H9 (cell line): Measurements from ENCODE around the gene MYBPC3. TPM values are rescaled to one million over a fixed set of nuclear protein-coding genes. Genes with fewer than 3 reads are reported as not detected.

Experiments
- DNase-seq: peaks from one replicate; pipeline ENCODE4 v3.0.0-alpha.2; 2017
- H2AFZ ChIP-seq: one replicate; pipeline ENCODE4 v1.6.1; 2013; ENCODE audit warnings: mild to moderate bottlenecking, low read length, control low read depth, moderate library complexity
- H2AK5ac ChIP-seq: 2 replicates; pipeline ENCODE4 v1.6.1; 2013; ENCODE audit warnings: low read length, control low read depth, mixed read lengths; ENCODE audit not compliant: insufficient read length
- H2BK120ac ChIP-seq: one replicate; pipeline ENCODE4 v1.6.1; 2013; ENCODE audit warnings: low read depth, mild to moderate bottlenecking, low read length, control low read depth, inconsistent platforms; ENCODE audit not compliant: poor library complexity, severe bottlenecking
- H2BK12ac ChIP-seq: 2 replicates; pipeline ENCODE4 v1.6.1; 2013; ENCODE audit warnings: low read length, control low read depth, mixed read lengths, low read depth; ENCODE audit not compliant: insufficient read length
- H2BK15ac ChIP-seq: 2 replicates; pipeline ENCODE4 v1.6.1; 2013; ENCODE audit warnings: low read depth, low read length, control low read depth
- H2BK20ac ChIP-seq: one replicate; pipeline ENCODE4 v1.6.1; 2013; ENCODE audit warnings: low read depth, mild to moderate bottlenecking, low read length, control low read depth, inconsistent platforms; ENCODE audit not compliant: poor library complexity, severe bottlenecking
- H2BK5ac ChIP-seq: 2 replicates; pipeline ENCODE4 v1.6.1; 2013; ENCODE audit warnings: low read length, control low read depth, mixed read lengths; ENCODE audit not compliant: insufficient read length
- H3K14ac ChIP-seq: 2 replicates; pipeline ENCODE4 v1.6.1; 2013; ENCODE audit warnings: low read length, control low read depth; ENCODE audit not compliant: insufficient read depth
- H3K18ac ChIP-seq: 2 replicates; pipeline ENCODE4 v1.6.1; 2013; ENCODE audit warnings: low read depth, mild to moderate bottlenecking, mixed read lengths, low read length, control low read depth; ENCODE audit not compliant: insufficient read length
- H3K23ac ChIP-seq: 2 replicates; pipeline ENCODE4 v1.6.1; 2013; ENCODE audit warnings: low read length, control low read depth, mixed read lengths, low read depth; ENCODE audit not compliant: insufficient read length
- H3K23me2 ChIP-seq: 2 replicates; pipeline ENCODE4 v1.6.1; 2013; ENCODE audit warnings: low read depth, mild to moderate bottlenecking, mixed read lengths, low read length, control low read depth; ENCODE audit not compliant: insufficient read length, poor library complexity, severe bottlenecking
- H3K27ac ChIP-seq: 2 replicates; pipeline ENCODE4 v1.5.1; 2013; ENCODE audit warnings: low read length, control low read depth, mixed read lengths, low read depth; ENCODE audit not compliant: insufficient read length
- H3K27me3 ChIP-seq: 2 replicates; pipeline ENCODE4 v1.6.1; 2013; ENCODE audit warnings: low read length, control low read depth, inconsistent platforms; ENCODE audit not compliant: insufficient read depth
- H3K4ac ChIP-seq: 2 replicates; pipeline ENCODE4 v1.6.1; 2013; ENCODE audit warnings: low read depth, mild to moderate bottlenecking, control low read depth, inconsistent platforms, low read length, moderate library complexity
- H3K4me1 ChIP-seq: 2 replicates; pipeline ENCODE4 v1.6.1; 2013; ENCODE audit warnings: low read length, control low read depth, inconsistent platforms; ENCODE audit not compliant: insufficient read depth
- H3K4me2 ChIP-seq: 2 replicates; pipeline ENCODE4 v1.6.1; 2013; ENCODE audit warnings: low read length, control low read depth, mixed read lengths; ENCODE audit not compliant: insufficient read length, insufficient read depth
- H3K56ac ChIP-seq: 2 replicates; pipeline ENCODE4 v1.6.1; 2013; ENCODE audit warnings: low read depth, mild to moderate bottlenecking, mixed read lengths, low read length, control low read depth; ENCODE audit not compliant: insufficient read length
- H3K79me1 ChIP-seq: 2 replicates; pipeline ENCODE4 v1.6.1; 2013; ENCODE audit warnings: low read depth, mild to moderate bottlenecking, moderate library complexity, low read length, control low read depth, inconsistent platforms; ENCODE audit not compliant: insufficient read depth, poor library complexity, severe bottlenecking
- H3K79me2 ChIP-seq: 2 replicates; pipeline ENCODE4 v1.6.1; 2013; ENCODE audit warnings: low read length, control low read depth, inconsistent platforms; ENCODE audit not compliant: insufficient read depth
- H3K9ac ChIP-seq: 2 replicates; pipeline ENCODE4 v1.6.1; 2013; ENCODE audit warnings: low read length, control low read depth, mixed read lengths; ENCODE audit not compliant: insufficient read length; ENCODE audit errors: extremely low read depth
- H3K9me3 ChIP-seq: one replicate; pipeline ENCODE4 v1.6.1; 2013; ENCODE audit warnings: low read depth, low read length, inconsistent platforms; ENCODE audit not compliant: control insufficient read depth
- H3T11ph ChIP-seq: one replicate; pipeline ENCODE4 v1.6.1; 2013; ENCODE audit warnings: mild to moderate bottlenecking, low read length, control low read depth, inconsistent platforms
- H4K20me1 ChIP-seq: one replicate; pipeline ENCODE4 v1.6.1; 2013; ENCODE audit not compliant: control insufficient read depth, insufficient read length, insufficient read depth
- H4K5ac ChIP-seq: 2 replicates; pipeline ENCODE4 v1.6.1; 2013; ENCODE audit warnings: low read depth, mild to moderate bottlenecking, mixed read lengths, low read length, control low read depth; ENCODE audit not compliant: insufficient read length
- H4K8ac ChIP-seq: replicated peaks from 2 replicates; pipeline ENCODE4 v1.6.1; 2013; ENCODE audit warnings: low read length, control low read depth, mixed read lengths, low read depth; ENCODE audit not compliant: insufficient read length
- H4K91ac ChIP-seq: 2 replicates; pipeline ENCODE4 v1.6.1; 2013; ENCODE audit warnings: low read depth, mild to moderate bottlenecking, moderate library complexity, mixed read lengths, low read length, control low read depth; ENCODE audit not compliant: insufficient read length
- H3K27ac Mint-ChIP-seq, 3 experiments: 2 replicates in 2 of 3; 3 replicates in 1 of 3; pipeline ENCODE4 v1.8.0; 2020 to 2021; ENCODE audit warnings: mixed read lengths in 3 of 3, mild to moderate bottlenecking in 1 of 3, moderate library complexity in 1 of 3
- H3K27me3 Mint-ChIP-seq: 2 replicates; pipeline ENCODE4 v1.8.0; 2021; ENCODE audit warnings: low read depth, mild to moderate bottlenecking, moderate library complexity, mixed read lengths
- H3K36me3 Mint-ChIP-seq, 3 experiments: 2 replicates in 2 of 3; 3 replicates in 1 of 3; pipeline ENCODE4 v1.8.0; 2020 to 2021; ENCODE audit warnings: low read depth in 3 of 3, mixed read lengths in 3 of 3; ENCODE audit not compliant: insufficient read depth in 1 of 3
- H3K4me1 Mint-ChIP-seq, 2 experiments: 2 replicates each; pipeline ENCODE4 v1.8.0; 2020; ENCODE audit warnings: mixed read lengths in 2 of 2
- H3K4me3 Mint-ChIP-seq, 2 experiments: 2 replicates in 1 of 2; 3 replicates in 1 of 2; pipeline ENCODE4 v1.8.0; 2020 to 2021; ENCODE audit warnings: mild to moderate bottlenecking in 2 of 2, mixed read lengths in 2 of 2, moderate library complexity in 1 of 2
- H3K9me3 Mint-ChIP-seq, 2 experiments: 2 replicates in 1 of 2; 3 replicates in 1 of 2; pipeline ENCODE4 v1.8.0; 2020; ENCODE audit warnings: mild to moderate bottlenecking in 2 of 2, mixed read lengths in 2 of 2, moderate library complexity in 1 of 2
- CTCF ChIP-seq: fragments of 200-600 bp; sonication (generic); conservative IDR thresholded peaks from 3 replicates; pipeline ENCODE4 v1.8.0; 2021; ENCODE audit warnings: antibody characterized with exemption, mild to moderate bottlenecking
- WGBS: extraction: QIAGEN DNeasy Blood & Tissue Kit; methylation state at CpG from one replicate; pipeline ENCODE4 v1.1.7; 2013; ENCODE audit warnings: missing lambda C conversion rate, low lambda C conversion rate, mixed read lengths; ENCODE audit not compliant: insufficient read length; ENCODE audit errors: extremely low coverage; 5-methylcytosine and 5-hydroxymethylcytosine counted together
- total RNA-seq: library from RNA; stranded (reverse); gene quantifications from 2 replicates; pipeline ENCODE4 v1.2.1, GENCODE V29; 2021

Gene MYBPC3
- total RNA-seq, 1 experiment from 2014 or later, result not detected

- Histone ChIP-seq H2BK120ac (no peak overlapping the region), H2BK15ac (no peak overlapping the region), H4K8ac (no peak overlapping the region), H2BK5ac (no peak overlapping the region), H3K56ac (no peak overlapping the region), H3K4me2 (no peak overlapping the region), H3K14ac (no peak overlapping the region), H2BK12ac (no peak overlapping the region), H3T11ph (no peak overlapping the region), H2AK5ac (no peak overlapping the region), H3K79me2 (no peaks in the 10 kb centered on the region), H4K20me1 (no peaks in the 10 kb centered on the region), H3K4me1 (no peaks in the 10 kb centered on the region), H3K18ac (no peak overlapping the region), H3K27ac (no peak overlapping the region), H3K4ac (no peak overlapping the region), H3K79me1 (no peaks in the 10 kb centered on the region), H3K9me3 (no peaks in the 10 kb centered on the region), H2AFZ (no peak overlapping the region), H3K27me3 (no peaks in the 10 kb centered on the region), H2BK20ac (no peak overlapping the region), H4K91ac (no peak overlapping the region), H3K23me2 (no peaks in the 10 kb centered on the region), H3K23ac (no peak overlapping the region), H4K5ac (no peak overlapping the region), H3K9ac (no peak overlapping the region)
- H3K27ac Mint-ChIP-seq, result peak overlapping the region in 2 of 3 experiments; percentile 17 to 50; a peak in 3 of 7 replicates
- H3K9me3 Mint-ChIP-seq, result no peaks in the 10 kb centered on the region
- no peak for DNase-seq
- H3K36me3 Mint-ChIP-seq, result no peaks in the 10 kb centered on the region
- WGBS, result no CpG with 5 or more reads among the region's 18 CpGs
- H3K4me3 Mint-ChIP-seq, result no peak overlapping the region
- TF ChIP-seq CTCF, result no peak
- H3K27me3 Mint-ChIP-seq, result peaks cover 2% of the 10 kb centered on the region; the same call in 1 of the 2 replicates
- peaks cover 7 to 11% of the 10 kb centered on the region in 2 experiments for H3K4me1 Mint-ChIP-seq
Observed at GRCh38 chr11:47345890-47346563, 6.5 kb downstream of the MYBPC3 start.
